Thyroid gland (tissue), 4 donors: ENCODE data around the gene LGI1.

Experiments used
- CTCF ChIP-seq, 6 experiments: fragments of 200-600 bp in 3 of 6; fragments of 450-650 bp in 3 of 6; sonication (generic) in 3 of 6; IDR thresholded peaks; one replicate each; pipeline ENCODE4 v1.5.1; 2016 to 2019; ENCODE audit warnings: antibody characterized with exemption in 6 of 6, mild to moderate bottlenecking in 2 of 6, inconsistent platforms in 1 of 6, moderate library complexity in 1 of 6
- POLR2A ChIP-seq, 2 donors: fragments of 450-650 bp; IDR thresholded peaks; one replicate each; pipeline ENCODE4 v1.6.1; 2017; ENCODE audit warnings: antibody characterized with exemption in 2 of 2, mild to moderate bottlenecking in 2 of 2, moderate library complexity in 1 of 2

DNA sequence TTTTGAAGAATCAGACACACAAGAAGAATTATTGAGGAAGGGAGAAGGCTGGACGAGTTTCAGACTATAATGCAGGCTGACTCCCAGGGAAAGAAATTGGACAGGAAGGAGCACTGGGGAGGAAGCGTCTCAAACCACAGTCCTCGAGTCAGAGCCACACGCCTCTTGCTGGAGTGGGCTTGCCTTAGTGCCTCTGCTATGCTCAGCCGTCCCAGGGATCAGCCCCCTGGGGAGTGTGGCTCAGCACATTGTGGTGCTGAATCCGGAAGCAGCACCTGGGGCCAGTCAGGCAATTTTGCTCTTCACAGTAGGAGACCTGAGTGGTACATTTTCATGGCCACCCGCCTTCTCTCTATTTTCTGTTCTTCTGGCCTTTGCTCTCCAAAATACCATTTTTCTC, 68.6 kb downstream of the LGI1 start:
- no peak for TF ChIP-seq CTCF (IDR thresholded peaks at IDR 0.05)
- no peak for TF ChIP-seq POLR2A (IDR thresholded peaks at IDR 0.05)
